ENCODE results near the gene FANCM.

- TF ChIP-seq POLR2A (IDR thresholded peaks at IDR 0.05) (no peak), CTCF (IDR thresholded peaks at IDR 0.05) (no peak)
Measured at GRCh38 chr14:45156067-45156466, 20.3 kb downstream of the FANCM start.
